ENCODE measurements around the gene CFB. TPM values are rescaled to one million over a fixed set of nuclear protein-coding genes. Genes with fewer than 3 reads are reported as not detected.

The CFB gene
- total RNA-seq, 2 donors from 2014 or later: 32.1 to 48.6 TPM

- intact Hi-C loops (cut with DNase I): loop anchor here (5.0 kb wide), 1 partner anchor 266 kb away; the partner anchor contains the start of gene LY6G5C
- H3K36me3 ChIP-seq: peaks cover 0 to 1% of the 10 kb centered on the region in 2 donors
- no peaks in the 10 kb centered on the region for H3K9me3 ChIP-seq
- DNase-seq (ENCODE audit: low spot score): no peak
- WGBS: 87% methylated on average over 4 of the region's 4 CpGs
- no peaks in the 10 kb centered on the region for H3K27me3 ChIP-seq (replicated peaks; ENCODE audit: insufficient read depth)
- TF ChIP-seq, protein P1, sequence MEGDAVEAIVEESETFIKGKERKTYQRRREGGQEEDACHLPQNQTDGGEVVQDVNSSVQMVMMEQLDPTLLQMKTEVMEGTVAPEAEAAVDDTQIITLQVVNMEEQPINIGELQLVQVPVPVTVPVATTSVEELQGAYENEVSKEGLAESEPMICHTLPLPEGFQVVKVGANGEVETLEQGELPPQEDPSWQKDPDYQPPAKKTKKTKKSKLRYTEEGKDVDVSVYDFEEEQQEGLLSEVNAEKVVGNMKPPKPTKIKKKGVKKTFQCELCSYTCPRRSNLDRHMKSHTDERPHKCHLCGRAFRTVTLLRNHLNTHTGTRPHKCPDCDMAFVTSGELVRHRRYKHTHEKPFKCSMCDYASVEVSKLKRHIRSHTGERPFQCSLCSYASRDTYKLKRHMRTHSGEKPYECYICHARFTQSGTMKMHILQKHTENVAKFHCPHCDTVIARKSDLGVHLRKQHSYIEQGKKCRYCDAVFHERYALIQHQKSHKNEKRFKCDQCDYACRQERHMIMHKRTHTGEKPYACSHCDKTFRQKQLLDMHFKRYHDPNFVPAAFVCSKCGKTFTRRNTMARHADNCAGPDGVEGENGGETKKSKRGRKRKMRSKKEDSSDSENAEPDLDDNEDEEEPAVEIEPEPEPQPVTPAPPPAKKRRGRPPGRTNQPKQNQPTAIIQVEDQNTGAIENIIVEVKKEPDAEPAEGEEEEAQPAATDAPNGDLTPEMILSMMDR (IDR thresholded peaks at IDR 0.05): no peak
- no peak for TF ChIP-seq POLR2A (IDR thresholded peaks at IDR 0.05)
- no peak for TF ChIP-seq POLR2AphosphoS5 (IDR thresholded peaks at IDR 0.05)
- no peak overlapping the region for H3K27ac ChIP-seq
- H3K4me3 ChIP-seq: no peak overlapping the region
- peaks cover 13% of the 10 kb centered on the region for H3K4me1 ChIP-seq (replicated peaks)
Measured at GRCh38 chr6:31947864-31948263, 2.0 kb downstream of the CFB start.

GRCh38 chr6:31948306-31948705 is 2.4 kb downstream of the CFB start:
- no peaks in the 10 kb centered on the region for H3K27me3 ChIP-seq (replicated peaks; ENCODE audit: insufficient read depth)
- intact Hi-C loops (cut with DNase I): loop anchor here (5.0 kb wide), 1 partner anchor 266 kb away; the partner anchor contains the start of gene LY6G5C
- 75% methylated on average over 5 of the region's 5 CpGs for WGBS
- H3K4me3 ChIP-seq: no peak overlapping the region
- no peak overlapping the region for H3K27ac ChIP-seq
- no peak for DNase-seq (ENCODE audit: low spot score)
- H3K9me3 ChIP-seq: no peaks in the 10 kb centered on the region
- H3K4me1 ChIP-seq (replicated peaks): peaks cover 13% of the 10 kb centered on the region
- TF ChIP-seq POLR2AphosphoS5 (IDR thresholded peaks at IDR 0.05) (no peak), POLR2A (IDR thresholded peaks at IDR 0.05) (no peak)
- TF ChIP-seq, protein P1 (IDR thresholded peaks at IDR 0.05): no peak
- peaks cover 0 to 5% of the 10 kb centered on the region in 2 donors for H3K36me3 ChIP-seq

DNA sequence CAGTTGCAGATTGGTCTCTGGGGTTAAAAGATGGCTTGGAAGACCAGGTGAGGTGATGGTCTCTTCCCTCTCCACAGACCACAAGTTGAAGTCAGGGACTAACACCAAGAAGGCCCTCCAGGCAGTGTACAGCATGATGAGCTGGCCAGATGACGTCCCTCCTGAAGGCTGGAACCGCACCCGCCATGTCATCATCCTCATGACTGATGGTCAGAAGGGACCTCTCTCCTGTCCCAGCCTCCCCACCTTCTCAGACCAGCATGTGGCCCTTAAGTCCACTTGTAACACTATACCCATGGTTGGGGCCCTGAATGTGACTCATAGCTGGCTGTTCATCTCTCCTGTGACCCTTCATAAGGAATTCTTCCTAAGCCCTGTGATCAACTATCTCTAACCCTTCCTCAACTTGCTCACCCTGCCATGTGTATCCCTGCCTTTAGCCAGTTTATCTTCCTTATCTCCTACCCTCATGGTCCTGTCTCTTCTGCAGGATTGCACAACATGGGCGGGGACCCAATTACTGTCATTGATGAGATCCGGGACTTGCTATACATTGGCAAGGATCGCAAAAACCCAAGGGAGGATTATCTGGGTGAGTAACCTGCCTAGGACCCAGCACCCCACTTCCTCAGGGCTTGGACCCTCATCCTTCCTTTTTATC is 3.0 kb downstream of the CFB start:
- Histone ChIP-seq H3K27ac (no peak overlapping the region), H3K9me3 (no peaks in the 10 kb centered on the region), H3K27me3 (replicated peaks; ENCODE audit: insufficient read depth) (no peaks in the 10 kb centered on the region), H3K36me3 (peaks cover 3 to 10% of the 10 kb centered on the region in 2 donors), H3K4me3 (no peak overlapping the region), H3K4me1 (replicated peaks) (peaks cover 13% of the 10 kb centered on the region)
- intact Hi-C loops (cut with DNase I): loop anchor here (5.0 kb wide), 1 partner anchor 267 kb away; the partner anchor contains the start of gene LY6G5C
- WGBS: 82% methylated on average over 6 of the region's 6 CpGs
- no peak for DNase-seq (ENCODE audit: low spot score)
- TF ChIP-seq, protein P1 (IDR thresholded peaks at IDR 0.05): no peak
- TF ChIP-seq POLR2AphosphoS5 (IDR thresholded peaks at IDR 0.05): no peak
- no peak for TF ChIP-seq POLR2A (IDR thresholded peaks at IDR 0.05)

DNA sequence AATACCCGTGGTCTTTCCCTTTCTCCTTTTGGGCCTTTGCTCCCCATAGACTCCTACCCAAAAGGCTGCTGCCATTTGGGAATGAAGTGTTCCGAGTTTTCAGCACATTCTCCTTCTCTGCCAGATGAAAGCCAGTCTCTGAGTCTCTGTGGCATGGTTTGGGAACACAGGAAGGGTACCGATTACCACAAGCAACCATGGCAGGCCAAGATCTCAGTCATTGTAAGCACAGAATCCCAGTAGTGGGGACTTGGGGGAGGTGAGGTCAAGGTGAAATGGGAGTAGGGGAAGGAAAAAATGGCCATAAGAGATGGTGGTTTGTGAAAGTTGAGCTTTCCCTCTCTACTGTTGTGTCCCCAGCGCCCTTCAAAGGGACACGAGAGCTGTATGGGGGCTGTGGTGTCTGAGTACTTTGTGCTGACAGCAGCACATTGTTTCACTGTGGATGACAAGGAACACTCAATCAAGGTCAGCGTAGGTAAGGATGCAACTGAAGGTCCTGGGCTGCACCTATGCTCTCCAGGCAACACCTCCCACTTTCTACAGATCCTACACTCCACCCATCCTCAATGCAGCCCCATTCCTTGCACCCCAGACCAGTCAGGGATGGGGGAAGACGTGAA is 4.1 kb downstream of the CFB start:
- intact Hi-C loops (cut with DNase I): loop anchor here (2.0 to 5.0 kb wide), 2 partner anchors 47 to 268 kb away; partner anchors contain the start of genes LY6G5C and ZBTB12
- 87% methylated on average over 7 of the region's 7 CpGs for WGBS
- H3K4me3 ChIP-seq: no peak overlapping the region
- no peak for TF ChIP-seq POLR2A (IDR thresholded peaks at IDR 0.05)
- TF ChIP-seq, protein P1 (IDR thresholded peaks at IDR 0.05): no peak
- TF ChIP-seq POLR2AphosphoS5 (IDR thresholded peaks at IDR 0.05): no peak
- peaks cover 6 to 14% of the 10 kb centered on the region in 2 donors for H3K36me3 ChIP-seq
- H3K27ac ChIP-seq: no peak overlapping the region
- peaks cover 11% of the 10 kb centered on the region for H3K4me1 ChIP-seq (replicated peaks)
- no peaks in the 10 kb centered on the region for H3K27me3 ChIP-seq (replicated peaks; ENCODE audit: insufficient read depth)
- H3K9me3 ChIP-seq: no peaks in the 10 kb centered on the region
- no peak for DNase-seq (ENCODE audit: low spot score)

All from prostate gland (tissue), 2 donors.